Fibroblast of the conjunctiva (primary cell): Measurements from ENCODE around the gene PPP1R3E.

Experiments used
- DNase-seq: peaks from one replicate; pipeline ENCODE4 v3.0.0-alpha.2; 2010; ENCODE audit warnings: low read depth

PPP1R3E gene

GRCh38 chr14:23248601-23249000 lies 54.1 kb downstream of the PPP1R3E start:
- no peak for DNase-seq
